ENCODE results near the gene C10orf53. TPM values are rescaled to one million over a fixed set of nuclear protein-coding genes. Genes with fewer than 3 reads are reported as not detected.

C10orf53 gene
- total and polyA plus RNA-seq, 2 of the 4 experiments (the other 2 are of a cell fraction), result not detected

DNA sequence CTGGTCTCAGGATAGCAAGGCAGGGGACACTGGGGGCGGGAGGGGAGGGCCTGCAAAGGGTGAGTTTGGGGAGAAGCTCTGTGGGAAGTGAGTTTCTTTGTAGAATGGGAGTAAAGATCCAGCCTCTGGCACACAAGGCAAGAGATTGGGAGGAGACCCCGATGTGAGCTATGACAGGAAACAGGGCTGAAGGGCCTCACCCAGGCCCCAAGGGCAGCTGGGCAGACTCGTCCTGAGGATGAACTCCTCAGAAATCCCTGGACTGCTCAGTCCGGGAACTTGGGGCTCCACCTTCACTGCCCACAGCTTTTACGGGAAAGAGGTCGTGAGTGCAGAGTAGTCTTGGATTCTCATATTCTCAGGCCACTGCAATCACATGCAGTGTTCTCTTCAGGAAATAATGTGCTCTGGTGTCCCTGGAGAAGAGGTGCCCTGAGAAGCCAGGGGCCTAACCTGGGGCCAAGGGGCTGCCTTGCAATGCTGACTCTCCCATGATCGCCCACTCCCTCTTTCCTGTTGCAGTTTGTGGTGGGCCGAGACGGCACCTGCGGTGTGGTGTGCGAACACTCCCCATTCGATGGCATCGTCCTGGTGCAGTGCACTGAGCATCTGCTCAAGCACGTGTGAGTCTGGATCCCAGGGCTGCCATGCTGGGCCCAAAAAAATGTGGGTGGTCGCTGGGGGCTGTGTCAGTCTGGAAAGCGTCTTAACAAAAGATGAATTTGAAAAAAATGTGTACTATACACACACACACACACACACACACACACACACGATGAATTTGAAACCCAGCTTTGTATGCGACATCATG lies 31.3 kb upstream of the C10orf53 start:
- Histone ChIP-seq H3K79me1 (ENCODE audit: low read depth in 1 of 2, low read length in 2 of 2) (no peaks in the 10 kb centered on the region), H3K36me3 (ENCODE audit: control insufficient read depth, insufficient read depth, low read length) (no peaks in the 10 kb centered on the region), H3K4ac (ENCODE audit: low read depth, low read length) (no peak overlapping the region), H2AK9ac (replicated peaks; ENCODE audit: low read depth, low read length, poor library complexity) (no peak overlapping the region), H3K27me3 (ENCODE audit: control insufficient read depth, insufficient read depth, low read length) (peaks cover 9% of the 10 kb centered on the region), H3K4me1 (ENCODE audit: control insufficient read depth, insufficient read depth, low read length) (no peaks in the 10 kb centered on the region), H2BK20ac (ENCODE audit: low read depth, low read length) (no peak overlapping the region), H4K5ac (ENCODE audit: low read depth, low read length) (no peak overlapping the region), H3K9me3 (ENCODE audit: control insufficient read depth, insufficient read depth, low read length) (no peaks in the 10 kb centered on the region), H2AFZ (replicated peaks; ENCODE audit: low read length, poor library complexity) (no peak overlapping the region), H3K4me2 (ENCODE audit: low read depth, low read length) (no peak overlapping the region), H2BK15ac (ENCODE audit: low read depth, low read length) (no peak overlapping the region), H2BK5ac (ENCODE audit: low read depth, low read length, poor library complexity, severe bottlenecking) (no peak overlapping the region), H3K27ac (ENCODE audit: insufficient read depth, low read length) (no peak overlapping the region), H2BK120ac (ENCODE audit: low read depth, low read length) (no peak overlapping the region), H4K20me1 (ENCODE audit: insufficient read depth, low read length) (no peaks in the 10 kb centered on the region), H3K9ac (ENCODE audit: low read depth, low read length) (no peak overlapping the region), H3K56ac (ENCODE audit: extremely low read depth, insufficient read depth, low read length) (no peak overlapping the region), H2AK5ac (ENCODE audit: low read depth, low read length) (no peak overlapping the region), H3K18ac (ENCODE audit: low read depth, low read length) (no peak overlapping the region), H3K14ac (replicated peaks; ENCODE audit: low read depth, low read length) (no peak overlapping the region), H3K9me1 (ENCODE audit: insufficient read depth, low read length) (no peaks in the 10 kb centered on the region), H4K91ac (ENCODE audit: insufficient read depth, low read depth, low read length) (no peak overlapping the region), H3K4me3 (ENCODE audit: insufficient read depth, low read depth, low read length) (no peak overlapping the region), H4K8ac (ENCODE audit: low read depth in 2 of 2, low read length in 2 of 2) (no peak overlapping the region), H3K23ac (ENCODE audit: low read depth, low read length) (no peak overlapping the region)
- ChIA-PET POLR2A (ENCODE audit: unreplicated experiment) (no interaction called here), CTCF (no interaction called here)
- in situ Hi-C loops (cut with MboI; ENCODE audit: low sequenced_read_pairs), result no loop called here
- intact Hi-C loops (cut with micrococcal nuclease), result no loop called here
- no TSS peak for BruUV-seq (replicated peaks)
- WGBS, 2 experiments (ENCODE audit: extremely low coverage in 2 of 2, insufficient read length in 1 of 2), result 17% methylated on average over 2 of the region's 18 CpGs; no CpG with 5 or more reads in 1 of the 2 experiments
- DNase-seq (no peak), ATAC-seq (ENCODE audit: low read depth) (no peak)
- TF ChIP-seq, protein P1, sequence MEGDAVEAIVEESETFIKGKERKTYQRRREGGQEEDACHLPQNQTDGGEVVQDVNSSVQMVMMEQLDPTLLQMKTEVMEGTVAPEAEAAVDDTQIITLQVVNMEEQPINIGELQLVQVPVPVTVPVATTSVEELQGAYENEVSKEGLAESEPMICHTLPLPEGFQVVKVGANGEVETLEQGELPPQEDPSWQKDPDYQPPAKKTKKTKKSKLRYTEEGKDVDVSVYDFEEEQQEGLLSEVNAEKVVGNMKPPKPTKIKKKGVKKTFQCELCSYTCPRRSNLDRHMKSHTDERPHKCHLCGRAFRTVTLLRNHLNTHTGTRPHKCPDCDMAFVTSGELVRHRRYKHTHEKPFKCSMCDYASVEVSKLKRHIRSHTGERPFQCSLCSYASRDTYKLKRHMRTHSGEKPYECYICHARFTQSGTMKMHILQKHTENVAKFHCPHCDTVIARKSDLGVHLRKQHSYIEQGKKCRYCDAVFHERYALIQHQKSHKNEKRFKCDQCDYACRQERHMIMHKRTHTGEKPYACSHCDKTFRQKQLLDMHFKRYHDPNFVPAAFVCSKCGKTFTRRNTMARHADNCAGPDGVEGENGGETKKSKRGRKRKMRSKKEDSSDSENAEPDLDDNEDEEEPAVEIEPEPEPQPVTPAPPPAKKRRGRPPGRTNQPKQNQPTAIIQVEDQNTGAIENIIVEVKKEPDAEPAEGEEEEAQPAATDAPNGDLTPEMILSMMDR (conservative IDR thresholded peaks at IDR 0.05; ENCODE audit: low read depth, low read length), result no peak
- TF ChIP-seq USF2 (IDR thresholded peaks at IDR 0.05; ENCODE audit: low read depth, low read length) (no peak), RCOR1 (IDR thresholded peaks at IDR 0.05; ENCODE audit: insufficient replicate concordance, low read length) (no peak), POLR2A (IDR thresholded peaks at IDR 0.05; ENCODE audit: low read depth, low read length) (no peak), MAZ (IDR thresholded peaks at IDR 0.05; ENCODE audit: borderline replicate concordance, low read depth, low read length) (no peak)
- dilution Hi-C loops (cut with HindIII; ENCODE audit: low sequenced_read_pairs, unreplicated experiment), result no loop called here

Data from IMR-90 (cell line).